T-helper 1 cell treated with Interleukin-12 subunit alpha and Interleukin-12 subunit beta and Interleukin-4 antibody, amounts not matched to agents 30 μg/mL and 1 μg/mL, for 36 hours (primary cell): Measurements from ENCODE around the gene AIRE.

Experiments
- H3K27ac Mint-ChIP-seq: one replicate; pipeline ENCODE4 v1.8.0; 2021; ENCODE audit warnings: mild to moderate bottlenecking, mixed read lengths
- H3K27me3 Mint-ChIP-seq: one replicate; pipeline ENCODE4 v1.8.0; 2021; ENCODE audit warnings: low read depth, mixed read lengths
- H3K36me3 Mint-ChIP-seq: one replicate; pipeline ENCODE4 v1.8.0; 2021; ENCODE audit warnings: low read depth, mixed read lengths
- H3K4me1 Mint-ChIP-seq: one replicate; pipeline ENCODE4 v1.8.0; 2021; ENCODE audit warnings: low read depth, mixed read lengths
- H3K4me3 Mint-ChIP-seq: one replicate; pipeline ENCODE4 v1.8.0; 2021; ENCODE audit warnings: mild to moderate bottlenecking, moderate library complexity, mixed read lengths
- H3K9me3 Mint-ChIP-seq: one replicate; pipeline ENCODE4 v1.8.0; 2021; ENCODE audit warnings: mixed read lengths

The AIRE gene

GRCh38 chr21:44317871-44318270 is 32.2 kb downstream of the AIRE start:
- Mint-ChIP-seq H3K9me3 (no peaks in the 10 kb centered on the region), H3K4me1 (no peaks in the 10 kb centered on the region), H3K27me3 (no peaks in the 10 kb centered on the region), H3K27ac (no peak overlapping the region), H3K4me3 (no peak overlapping the region), H3K36me3 (peaks cover 8% of the 10 kb centered on the region)

- H3K27me3 Mint-ChIP-seq: no peaks in the 10 kb centered on the region
- H3K27ac Mint-ChIP-seq: no peak overlapping the region
- H3K36me3 Mint-ChIP-seq: peaks cover 11% of the 10 kb centered on the region
- H3K9me3 Mint-ChIP-seq: no peaks in the 10 kb centered on the region
- H3K4me1 Mint-ChIP-seq: no peaks in the 10 kb centered on the region
- no peak overlapping the region for H3K4me3 Mint-ChIP-seq
Measured at GRCh38 chr21:44318489-44319285, 33.0 kb downstream of the AIRE start.

- Mint-ChIP-seq H3K9me3 (no peaks in the 10 kb centered on the region), H3K27ac (no peak overlapping the region), H3K27me3 (no peaks in the 10 kb centered on the region), H3K4me3 (no peak overlapping the region), H3K36me3 (peaks cover 11% of the 10 kb centered on the region), H3K4me1 (no peaks in the 10 kb centered on the region)
Measured at GRCh38 chr21:44319407-44320065, 33.9 kb downstream of the AIRE start.

GRCh38 chr21:44320847-44321246 is 35.2 kb downstream of the AIRE start:
- Mint-ChIP-seq H3K27ac (no peak overlapping the region), H3K27me3 (no peaks in the 10 kb centered on the region), H3K4me1 (no peaks in the 10 kb centered on the region), H3K4me3 (no peak overlapping the region), H3K36me3 (peaks cover 11% of the 10 kb centered on the region), H3K9me3 (no peaks in the 10 kb centered on the region)

GRCh38 chr21:44321846-44322450 is 36.3 kb downstream of the AIRE start:
- H3K4me3 Mint-ChIP-seq: no peak overlapping the region
- H3K4me1 Mint-ChIP-seq: no peaks in the 10 kb centered on the region
- H3K36me3 Mint-ChIP-seq: peaks cover 7% of the 10 kb centered on the region
- H3K27me3 Mint-ChIP-seq: no peaks in the 10 kb centered on the region
- H3K9me3 Mint-ChIP-seq: no peaks in the 10 kb centered on the region
- H3K27ac Mint-ChIP-seq: no peak overlapping the region

GRCh38 chr21:44322621-44323325 is 37.1 kb downstream of the AIRE start:
- Mint-ChIP-seq H3K36me3 (peaks cover 7% of the 10 kb centered on the region), H3K9me3 (no peaks in the 10 kb centered on the region), H3K27me3 (no peaks in the 10 kb centered on the region), H3K4me3 (no peak overlapping the region), H3K27ac (no peak overlapping the region), H3K4me1 (no peaks in the 10 kb centered on the region)

- no peak overlapping the region for H3K4me3 Mint-ChIP-seq
- H3K27ac Mint-ChIP-seq: no peak overlapping the region
- H3K4me1 Mint-ChIP-seq: no peaks in the 10 kb centered on the region
- peaks cover 7% of the 10 kb centered on the region for H3K36me3 Mint-ChIP-seq
- no peaks in the 10 kb centered on the region for H3K9me3 Mint-ChIP-seq
- no peaks in the 10 kb centered on the region for H3K27me3 Mint-ChIP-seq
Measured at GRCh38 chr21:44323591-44323990, 37.9 kb downstream of the AIRE start.

GRCh38 chr21:44324106-44324853 is 38.6 kb downstream of the AIRE start:
- H3K4me1 Mint-ChIP-seq: no peaks in the 10 kb centered on the region
- H3K4me3 Mint-ChIP-seq: no peak overlapping the region
- no peak overlapping the region for H3K27ac Mint-ChIP-seq
- H3K36me3 Mint-ChIP-seq: peaks cover 5% of the 10 kb centered on the region
- H3K9me3 Mint-ChIP-seq: no peaks in the 10 kb centered on the region
- H3K27me3 Mint-ChIP-seq: no peaks in the 10 kb centered on the region

- H3K27me3 Mint-ChIP-seq: no peaks in the 10 kb centered on the region
- no peak overlapping the region for H3K27ac Mint-ChIP-seq
- H3K36me3 Mint-ChIP-seq: peaks cover 3% of the 10 kb centered on the region
- H3K4me1 Mint-ChIP-seq: no peaks in the 10 kb centered on the region
- no peaks in the 10 kb centered on the region for H3K9me3 Mint-ChIP-seq
- H3K4me3 Mint-ChIP-seq: no peak overlapping the region
Measured at GRCh38 chr21:44324854-44325107, 39.1 kb downstream of the AIRE start.

- H3K27me3 Mint-ChIP-seq: no peaks in the 10 kb centered on the region
- H3K4me1 Mint-ChIP-seq: no peaks in the 10 kb centered on the region
- H3K4me3 Mint-ChIP-seq: no peak overlapping the region
- no peaks in the 10 kb centered on the region for H3K9me3 Mint-ChIP-seq
- H3K36me3 Mint-ChIP-seq: peaks cover 3% of the 10 kb centered on the region
- no peak overlapping the region for H3K27ac Mint-ChIP-seq
Measured at GRCh38 chr21:44325386-44326271, 40.0 kb downstream of the AIRE start.

GRCh38 chr21:44326272-44326647 is 40.6 kb downstream of the AIRE start:
- H3K4me3 Mint-ChIP-seq: no peak overlapping the region
- H3K9me3 Mint-ChIP-seq: no peaks in the 10 kb centered on the region
- H3K36me3 Mint-ChIP-seq: peaks cover 3% of the 10 kb centered on the region
- no peaks in the 10 kb centered on the region for H3K27me3 Mint-ChIP-seq
- no peaks in the 10 kb centered on the region for H3K4me1 Mint-ChIP-seq
- H3K27ac Mint-ChIP-seq: no peak overlapping the region

GRCh38 chr21:44326716-44327602 is 41.3 kb downstream of the AIRE start:
- H3K4me1 Mint-ChIP-seq: no peaks in the 10 kb centered on the region
- peaks cover 3% of the 10 kb centered on the region for H3K36me3 Mint-ChIP-seq
- no peaks in the 10 kb centered on the region for H3K9me3 Mint-ChIP-seq
- H3K27me3 Mint-ChIP-seq: no peaks in the 10 kb centered on the region
- H3K4me3 Mint-ChIP-seq: no peak overlapping the region
- H3K27ac Mint-ChIP-seq: no peak overlapping the region

GRCh38 chr21:44327603-44327974 is 41.9 kb downstream of the AIRE start:
- Mint-ChIP-seq H3K27me3 (no peaks in the 10 kb centered on the region), H3K4me3 (no peak overlapping the region), H3K27ac (no peak overlapping the region), H3K36me3 (peaks cover 3% of the 10 kb centered on the region), H3K4me1 (no peaks in the 10 kb centered on the region), H3K9me3 (no peaks in the 10 kb centered on the region)
